Myocyte (in vitro differentiated cells): Measurements from ENCODE around the gene TP73. TPM values are rescaled to one million over a fixed set of nuclear protein-coding genes. Genes with fewer than 3 reads are reported as not detected.

ENCODE experiments used
- DNase-seq: peaks from one replicate; pipeline ENCODE4 v3.0.0-alpha.2; 2012; ENCODE audit warnings: low read depth
- total RNA-seq: library from RNA; depleted of rRNA; stranded (reverse); fragments of >200 nt; gene quantifications from 2 replicates; pipeline ENCODE4 v1.2.3, GENCODE V29; 2014

Gene TP73
- total RNA-seq, 1 donor from 2014 or later: 2.2 TPM

DNA sequence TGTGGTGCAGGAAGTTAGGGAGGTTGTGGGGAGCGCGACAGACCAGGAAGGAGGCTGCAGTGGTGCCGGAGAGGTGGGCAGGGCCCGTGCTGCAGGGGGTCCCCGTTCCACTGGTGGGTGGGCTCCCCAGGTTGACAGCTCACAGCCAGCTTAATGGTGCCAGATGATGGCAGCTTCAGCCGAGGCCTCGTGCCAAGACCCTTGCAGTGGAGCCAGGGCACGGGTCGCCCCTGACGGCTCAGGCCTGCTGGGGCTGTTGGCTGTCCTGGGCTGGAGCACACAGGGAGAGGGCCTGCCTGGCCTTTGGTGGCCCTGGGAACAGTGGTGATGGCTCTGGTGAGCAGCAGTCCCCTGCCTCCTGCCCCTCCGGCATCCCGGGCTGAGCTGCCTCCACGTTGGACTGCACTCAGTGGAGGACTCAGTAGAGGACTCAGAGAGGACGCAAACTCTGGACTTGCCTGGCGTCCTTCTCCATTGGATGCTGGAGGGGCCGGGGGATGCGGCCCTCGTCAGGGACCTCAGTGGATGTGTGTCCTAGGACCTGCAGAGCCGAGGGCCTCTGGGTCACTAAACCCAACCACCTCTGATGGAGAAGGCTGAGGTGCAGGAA lies 53.1 kb downstream of the TP73 start:
- no peak for DNase-seq

DNA sequence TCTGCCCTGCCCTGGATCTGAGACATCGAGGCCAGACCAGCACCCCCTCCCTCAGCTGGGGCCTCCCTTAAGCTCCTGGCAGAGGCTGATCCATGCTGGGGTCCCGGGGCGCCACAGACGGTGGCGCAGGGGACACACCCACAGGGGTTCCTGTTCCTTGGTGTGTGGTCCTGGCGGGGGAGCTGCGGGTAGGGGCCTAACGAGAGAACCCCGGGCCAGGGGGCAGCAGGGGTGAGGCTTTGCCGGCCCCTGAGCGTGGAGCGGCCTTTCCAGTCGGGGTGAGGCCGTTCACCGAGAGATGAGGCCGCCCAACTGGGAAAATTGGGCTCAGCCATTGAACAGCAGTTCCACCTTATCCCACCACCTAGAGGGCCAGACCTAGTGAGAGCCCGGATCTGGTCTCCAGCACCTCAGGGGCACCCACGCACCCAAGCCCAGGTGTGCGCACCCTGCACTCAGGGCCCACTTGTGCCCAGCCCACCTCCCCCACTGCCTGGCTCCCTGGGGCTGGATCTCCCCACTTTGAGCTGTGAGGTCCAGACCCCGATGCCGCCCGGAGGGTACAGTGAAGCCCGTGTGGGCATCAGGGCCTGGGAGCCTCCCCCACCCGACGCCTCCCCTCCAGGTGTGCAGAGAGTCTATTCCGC lies 54.5 kb downstream of the TP73 start:
- no peak for DNase-seq

DNA sequence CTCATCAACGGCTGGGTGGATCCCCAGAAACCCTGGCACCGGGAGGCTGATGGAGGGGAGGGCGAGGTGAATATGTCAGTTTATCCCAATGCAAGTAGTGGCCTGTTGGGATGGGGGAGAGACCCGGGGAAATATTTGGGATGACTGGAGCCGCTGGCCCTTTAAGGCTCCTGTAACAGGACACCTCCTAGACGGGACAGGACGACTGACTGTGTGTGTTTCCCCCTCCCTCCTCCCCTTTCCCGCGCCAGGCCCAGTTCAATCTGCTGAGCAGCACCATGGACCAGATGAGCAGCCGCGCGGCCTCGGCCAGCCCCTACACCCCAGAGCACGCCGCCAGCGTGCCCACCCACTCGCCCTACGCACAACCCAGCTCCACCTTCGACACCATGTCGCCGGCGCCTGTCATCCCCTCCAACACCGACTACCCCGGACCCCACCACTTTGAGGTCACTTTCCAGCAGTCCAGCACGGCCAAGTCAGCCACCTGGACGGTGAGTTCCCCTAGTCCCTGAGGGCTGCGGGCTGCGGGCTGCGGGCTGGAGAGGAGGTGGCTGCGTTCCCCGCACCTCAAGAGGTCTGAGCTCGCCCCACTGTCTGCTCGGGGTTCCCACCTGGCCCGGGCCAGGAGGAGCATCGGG lies 55.1 kb downstream of the TP73 start:
- DNase-seq: no peak

DNA sequence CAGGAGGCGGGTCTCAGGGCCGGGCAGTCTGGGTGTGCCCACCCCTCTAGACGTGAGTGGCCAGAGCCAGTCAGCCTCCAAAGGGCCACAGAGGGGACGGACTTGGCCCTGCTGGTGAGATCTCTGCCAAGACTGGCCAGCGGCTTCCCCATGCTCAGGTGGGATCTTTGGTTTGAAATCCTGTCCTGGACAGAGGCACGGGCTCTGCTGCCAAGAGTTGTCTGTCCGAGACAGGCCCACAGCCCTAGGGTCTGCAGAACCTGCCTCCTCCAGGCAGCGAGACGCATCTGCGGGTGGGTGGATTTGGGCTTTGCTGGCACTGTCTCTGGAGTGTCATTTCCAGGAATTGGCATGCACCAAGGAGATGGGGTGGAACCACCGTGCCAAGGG lies 55.6 kb downstream of the TP73 start:
- DNase-seq: no peak

DNA sequence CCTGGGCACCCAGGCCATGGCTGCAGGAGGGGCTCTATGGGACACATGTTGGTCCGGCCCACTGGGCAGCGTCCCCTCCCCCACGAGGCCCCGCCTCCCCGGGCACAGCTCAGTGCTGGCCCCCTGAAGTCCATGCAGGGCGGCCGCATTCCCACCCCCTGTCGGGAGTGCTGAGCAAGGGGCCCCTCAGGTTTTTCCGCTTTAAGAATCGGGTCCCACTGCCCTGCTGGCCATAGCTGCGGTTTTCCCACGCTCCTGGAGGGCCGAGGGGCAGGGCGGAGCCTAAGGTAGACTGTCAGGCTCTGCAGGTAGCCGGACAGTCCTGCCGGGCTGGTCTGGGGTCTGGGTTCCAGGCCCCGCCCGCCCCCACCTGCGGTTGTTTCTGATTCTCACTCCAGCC lies 56.5 kb downstream of the TP73 start:
- DNase-seq: no peak

DNA sequence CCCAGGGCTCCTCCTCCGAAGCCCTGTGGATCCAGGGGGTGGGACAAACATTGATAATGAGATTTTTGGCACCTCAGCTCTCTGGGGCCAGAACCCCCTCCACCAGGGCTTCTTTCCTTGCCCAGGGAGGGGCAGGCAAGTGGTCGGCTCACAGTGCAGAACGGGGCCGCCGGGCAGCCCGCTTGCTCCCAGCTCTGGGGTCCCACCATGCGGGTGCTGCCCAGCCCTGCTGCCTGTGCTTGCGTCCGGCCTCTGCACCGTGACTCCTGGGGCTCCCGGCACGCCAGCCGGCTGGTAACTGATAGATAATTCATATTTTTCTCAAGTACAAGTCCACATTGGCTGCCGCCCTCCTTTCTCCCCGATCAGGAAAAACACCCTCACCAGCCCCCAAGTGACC lies 57.9 kb downstream of the TP73 start:
- no peak for DNase-seq

DNA sequence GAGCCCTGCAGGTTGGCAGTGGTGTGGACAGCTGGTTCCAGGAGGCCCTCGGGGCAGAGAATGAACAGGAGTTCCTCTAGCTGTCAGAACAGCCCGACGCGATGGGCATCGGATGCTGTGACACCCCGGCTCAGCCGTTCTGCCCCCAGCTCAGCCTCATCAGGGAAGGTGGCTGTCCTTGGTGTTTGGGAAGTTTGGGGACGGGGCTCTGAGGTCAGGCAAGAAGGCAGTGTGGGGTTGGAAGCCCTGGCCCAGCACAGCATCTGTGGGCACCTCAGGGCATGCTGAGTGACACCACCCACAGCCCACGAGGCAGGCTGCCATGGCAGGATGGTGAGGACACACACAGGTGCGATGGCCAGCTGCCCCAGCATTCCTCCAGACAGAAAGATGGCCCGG lies 59.1 kb downstream of the TP73 start:
- DNase-seq: peak; percentile 83

DNA sequence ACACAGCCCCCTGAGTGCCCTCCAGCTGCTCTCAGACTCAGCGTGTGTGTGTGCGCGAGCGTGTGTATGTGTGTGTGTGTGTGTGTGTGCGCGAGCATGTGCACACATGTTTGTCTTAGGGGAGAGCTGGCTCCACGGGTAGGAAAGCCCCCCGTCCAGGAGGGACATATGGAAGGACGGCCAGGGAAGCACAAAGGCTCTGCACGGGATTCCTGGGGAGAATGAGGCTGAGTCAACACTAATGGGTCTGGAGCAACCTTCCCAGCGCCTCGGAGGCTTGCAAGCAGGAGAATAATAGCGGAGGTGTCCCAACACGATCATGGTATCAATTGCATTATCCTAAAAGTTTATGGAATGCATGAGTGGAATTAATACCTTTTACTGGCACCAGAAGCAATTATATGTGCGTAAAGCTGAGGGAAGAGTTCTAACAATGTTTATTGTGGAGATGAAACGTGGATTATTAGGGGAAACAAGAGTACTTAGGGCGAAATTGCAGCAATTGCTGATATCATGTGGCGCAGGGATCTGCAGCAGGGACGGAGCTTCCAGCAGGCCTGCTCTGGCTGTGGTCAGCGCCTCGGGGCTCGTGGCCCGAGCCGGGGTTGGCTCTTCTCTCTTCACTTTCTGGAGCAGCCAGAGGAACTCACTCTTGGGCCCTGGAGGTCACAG lies 59.6 kb downstream of the TP73 start:
- no peak for DNase-seq

DNA sequence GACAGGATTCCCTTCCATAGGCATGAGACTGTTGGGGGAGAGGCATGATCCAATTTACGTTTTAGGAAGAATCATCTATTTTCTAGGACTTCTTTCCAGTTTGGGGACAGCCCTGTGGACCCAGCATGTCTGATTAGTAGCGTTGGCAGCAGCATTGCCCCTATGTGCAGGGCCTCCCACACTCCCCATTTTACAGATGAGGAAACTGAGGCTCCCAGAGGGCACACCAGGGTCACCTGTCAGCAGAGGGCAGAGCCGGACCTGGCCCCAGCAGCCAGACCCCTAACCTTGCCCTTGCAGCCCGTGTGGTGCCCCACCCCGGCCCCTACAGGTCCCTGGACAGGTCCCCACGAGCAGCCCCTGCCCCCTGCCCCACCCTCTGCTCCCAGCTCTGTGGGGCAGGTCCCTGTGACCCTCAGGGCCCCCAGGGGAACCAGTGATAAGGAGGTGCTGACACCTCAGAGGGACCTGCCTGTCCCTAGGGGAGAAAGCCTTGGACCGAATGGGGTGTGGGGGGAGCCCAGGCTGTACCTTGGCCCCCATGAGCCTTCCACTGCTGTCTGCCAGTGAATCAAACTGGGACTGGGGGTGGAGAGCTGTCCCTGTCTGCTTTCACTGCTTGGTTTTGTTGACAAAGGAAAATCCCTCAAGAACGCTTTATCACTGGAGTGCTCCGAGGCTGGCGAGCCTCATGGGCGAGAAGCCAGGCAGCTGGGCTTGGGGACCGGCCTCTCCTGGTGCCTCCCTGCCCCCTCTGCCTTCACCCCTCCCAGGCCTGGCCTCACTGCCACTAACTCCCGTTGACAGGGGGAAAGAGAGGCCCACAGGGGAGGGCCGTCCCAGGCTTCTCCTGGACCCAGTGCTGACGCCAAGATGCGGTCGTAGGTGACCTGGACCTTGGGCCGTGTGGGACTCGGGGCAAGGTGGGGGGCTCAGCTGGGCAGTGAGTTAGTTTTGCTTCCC lies 60.5 kb downstream of the TP73 start:
- DNase-seq: peak; percentile 64

DNA sequence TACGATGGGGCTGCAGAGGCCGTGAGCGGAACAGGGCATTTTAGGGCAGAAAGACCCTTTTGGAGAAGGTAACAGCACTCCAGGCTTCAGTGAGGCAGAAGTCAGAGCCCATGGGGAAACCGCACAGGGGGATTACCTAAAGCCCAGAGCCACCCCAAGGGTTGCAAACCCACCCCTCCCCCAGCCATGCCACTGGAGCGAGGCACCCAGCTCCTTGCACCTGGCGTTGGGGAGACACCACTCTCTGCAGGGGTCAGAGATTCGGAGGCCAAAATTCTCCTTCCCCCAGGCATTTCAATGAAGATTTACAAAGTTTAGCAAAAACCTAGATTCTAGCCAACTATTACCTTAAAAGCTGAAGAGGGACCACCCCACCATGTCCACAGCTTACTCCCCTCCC lies 61.5 kb downstream of the TP73 start:
- DNase-seq: no peak

DNA sequence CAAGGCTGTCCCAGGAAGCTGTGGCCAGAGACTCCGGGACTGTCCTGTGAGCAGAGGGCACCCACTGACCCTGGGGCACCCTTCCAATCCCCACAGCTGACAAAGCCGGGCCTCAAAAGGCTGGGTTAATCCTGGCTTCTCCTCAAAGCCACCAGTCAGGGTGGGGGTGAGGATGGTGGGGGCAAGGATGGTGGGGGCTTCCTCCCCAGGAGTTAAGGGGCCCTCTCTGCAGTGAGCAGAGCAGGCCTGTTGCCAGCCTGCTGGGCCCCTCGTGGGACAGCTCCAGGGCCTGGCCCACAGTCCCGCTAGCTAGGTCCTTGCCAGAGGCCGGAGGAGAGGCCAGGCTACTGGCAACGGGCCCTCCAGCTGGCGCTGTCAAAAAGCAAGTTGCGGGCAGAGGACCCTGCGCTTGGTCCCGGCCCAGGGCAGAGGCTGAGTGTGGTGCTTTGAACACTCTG lies 62.0 kb downstream of the TP73 start:
- DNase-seq: peak; percentile 91

DNA sequence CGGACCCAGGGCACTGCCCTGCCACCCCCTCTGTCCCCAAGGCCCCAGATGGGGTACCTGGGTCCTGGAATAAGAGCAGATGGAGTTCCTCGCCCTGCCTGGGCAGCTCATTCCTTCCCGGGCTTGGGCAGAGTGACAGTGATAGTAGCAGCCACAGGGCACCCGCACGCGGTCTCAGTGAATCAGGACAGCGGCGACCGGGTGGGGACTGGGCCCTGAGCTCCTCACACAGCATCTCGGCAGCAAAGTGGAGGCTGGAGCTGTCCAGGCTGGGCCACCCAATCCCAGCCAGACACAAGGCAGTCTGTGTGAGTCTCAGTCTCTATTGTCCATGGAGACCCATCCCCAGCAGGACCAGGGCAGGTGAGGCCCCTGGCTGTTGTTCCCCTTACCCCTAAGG lies 62.5 kb downstream of the TP73 start:
- peak; percentile 70 for DNase-seq

DNA sequence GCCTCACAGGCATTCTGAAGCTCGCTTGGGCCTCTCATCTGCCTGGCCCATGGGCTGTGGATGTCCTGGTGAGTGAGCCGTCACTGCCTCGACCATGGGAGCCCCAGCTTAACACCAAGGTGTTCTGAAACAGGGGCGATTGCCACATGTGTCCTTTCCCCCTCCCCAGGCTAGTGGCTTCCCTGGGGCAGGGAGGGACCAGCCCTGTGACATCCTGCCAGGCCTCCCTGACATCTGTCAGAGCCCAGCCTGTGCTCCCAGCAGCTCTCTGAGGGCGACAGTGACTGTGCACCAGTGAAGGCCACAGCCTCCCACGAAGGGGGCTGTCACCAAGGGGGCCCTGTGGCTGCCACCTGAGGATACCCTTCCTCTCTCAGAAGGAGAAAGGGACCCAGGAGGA lies 64.0 kb downstream of the TP73 start:
- DNase-seq: no peak

DNA sequence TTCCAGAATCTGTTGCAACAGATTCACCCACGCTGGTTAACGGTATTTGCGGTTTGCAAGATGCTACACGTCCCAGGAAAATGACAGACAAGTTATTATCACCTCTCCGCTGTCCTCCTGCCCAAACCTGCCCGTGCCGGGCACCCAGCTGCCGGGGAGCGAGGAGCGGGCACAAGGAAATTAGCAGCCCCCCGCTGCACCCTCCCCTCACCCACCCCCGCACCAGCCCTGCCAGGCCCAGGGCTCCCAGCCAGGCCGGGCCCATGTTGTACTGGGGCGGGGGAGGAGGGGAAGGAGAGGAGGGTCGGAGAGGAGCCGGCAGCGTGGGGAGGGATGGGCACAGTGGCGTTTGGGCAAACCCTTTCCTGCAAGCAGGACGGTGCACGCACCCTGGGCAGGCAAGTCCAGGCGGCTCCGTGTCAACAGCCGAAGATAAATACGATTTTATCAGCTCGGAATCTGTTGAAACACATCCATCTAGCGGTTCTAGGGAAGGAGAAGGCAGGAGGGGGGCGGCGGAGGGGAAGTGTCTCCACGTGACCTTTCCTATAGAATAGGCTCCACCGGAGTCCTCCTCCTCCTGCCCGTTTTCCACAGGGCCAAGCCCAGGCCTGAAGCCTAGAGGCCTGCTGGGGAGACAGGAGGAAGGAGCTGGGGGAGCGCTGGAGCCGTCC lies 64.9 kb downstream of the TP73 start:
- no peak for DNase-seq

DNA sequence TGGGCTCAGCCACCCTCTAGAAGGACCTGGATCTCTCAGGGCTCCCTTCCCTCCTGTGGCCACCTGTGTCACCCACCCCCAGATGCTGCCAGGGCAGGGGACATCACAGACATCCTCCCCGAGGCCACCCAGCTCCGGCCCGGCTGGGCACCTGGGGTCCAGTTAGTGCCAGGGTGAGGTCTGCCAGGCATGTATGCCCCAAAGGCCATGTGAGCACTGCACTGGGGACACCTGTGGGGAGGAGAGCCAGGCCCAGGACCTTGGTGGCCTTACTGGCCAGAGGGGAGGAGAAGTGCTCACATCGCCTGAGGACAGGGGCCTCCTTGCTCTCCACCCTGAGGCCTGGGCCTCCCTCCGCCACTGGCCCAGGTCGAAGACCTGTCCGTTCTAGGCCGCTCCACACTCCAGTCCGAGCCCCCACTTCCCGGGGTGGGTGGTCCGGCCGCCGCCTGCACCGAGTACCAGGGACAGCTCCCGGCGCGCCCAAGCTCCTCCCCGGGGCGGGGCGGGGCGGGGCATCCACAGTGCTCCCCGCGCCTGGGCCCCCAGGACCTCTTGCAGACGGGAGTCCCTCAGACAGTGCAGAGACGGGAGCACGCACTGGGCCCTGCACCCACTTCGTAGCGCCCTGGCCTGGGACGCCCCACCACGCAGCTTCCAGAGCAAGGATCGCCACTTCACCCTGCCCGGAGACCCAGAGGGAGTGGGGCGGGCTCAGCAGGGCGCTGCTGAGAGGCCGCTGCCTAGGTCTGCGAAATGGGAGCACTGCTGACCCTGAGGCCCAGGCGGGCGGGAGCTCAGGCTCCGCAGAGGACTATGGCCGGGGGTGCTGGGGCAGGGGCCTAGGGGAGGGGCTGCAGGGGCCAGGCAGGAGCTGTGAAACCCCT lies 65.6 kb downstream of the TP73 start:
- no peak for DNase-seq

DNA sequence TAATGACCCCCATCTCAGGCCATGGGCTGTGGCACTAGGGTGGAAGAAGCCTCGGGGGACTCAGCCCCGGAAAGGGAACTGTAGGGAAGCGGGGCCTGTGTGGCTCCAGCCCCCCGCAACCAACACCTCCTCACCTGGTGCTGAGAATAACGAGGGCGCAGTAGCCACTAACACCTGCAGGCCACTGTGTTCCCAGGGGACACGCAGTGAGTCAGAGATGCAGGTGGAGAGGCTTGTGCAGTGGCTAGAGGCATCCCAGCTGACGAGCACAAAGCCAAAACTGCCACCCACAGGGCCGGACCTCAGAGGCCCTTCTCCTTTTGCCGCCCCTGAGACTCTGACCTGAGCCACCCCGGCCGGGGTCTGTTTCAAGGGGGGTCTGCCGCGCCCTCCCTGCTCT lies 66.4 kb downstream of the TP73 start:
- no peak for DNase-seq

DNA sequence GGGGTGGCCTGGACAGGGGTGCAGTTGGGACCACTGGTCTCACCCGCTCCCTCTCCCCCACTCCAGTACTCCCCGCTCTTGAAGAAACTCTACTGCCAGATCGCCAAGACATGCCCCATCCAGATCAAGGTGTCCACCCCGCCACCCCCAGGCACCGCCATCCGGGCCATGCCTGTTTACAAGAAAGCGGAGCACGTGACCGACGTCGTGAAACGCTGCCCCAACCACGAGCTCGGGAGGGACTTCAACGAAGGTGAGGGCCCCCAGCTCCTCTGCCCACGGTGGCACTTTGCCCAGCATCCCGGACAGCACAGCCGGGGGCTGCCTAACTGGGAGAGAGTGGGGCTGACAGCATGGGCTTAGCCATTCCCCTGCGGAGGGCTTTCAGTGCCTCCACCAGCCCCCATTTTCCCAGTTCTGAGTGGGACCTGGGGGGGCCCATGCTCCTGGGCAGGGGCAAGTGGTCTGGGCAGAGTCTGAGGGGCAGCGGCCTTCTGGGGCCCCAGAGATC lies 69.7 kb downstream of the TP73 start:
- no peak for DNase-seq

DNA sequence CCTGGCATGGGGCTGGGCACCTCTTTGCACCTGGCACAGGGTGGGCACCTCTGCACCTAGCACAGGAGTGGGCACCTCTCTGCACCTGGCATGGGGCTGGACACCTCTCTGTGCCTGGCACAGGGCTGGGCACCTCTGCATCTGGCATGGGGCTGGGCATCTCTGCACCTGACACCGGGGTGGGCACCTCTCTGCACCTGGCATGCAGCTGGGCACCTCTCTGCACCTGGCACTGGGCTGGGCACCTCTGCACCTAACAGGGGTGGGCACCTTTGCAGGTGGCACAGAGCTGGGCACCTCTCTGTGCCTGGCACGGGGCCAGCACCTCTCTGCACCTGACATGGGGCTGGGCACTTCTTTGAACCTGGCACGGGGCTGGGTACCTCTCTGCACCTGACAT lies 70.5 kb downstream of the TP73 start:
- no peak for DNase-seq

DNA sequence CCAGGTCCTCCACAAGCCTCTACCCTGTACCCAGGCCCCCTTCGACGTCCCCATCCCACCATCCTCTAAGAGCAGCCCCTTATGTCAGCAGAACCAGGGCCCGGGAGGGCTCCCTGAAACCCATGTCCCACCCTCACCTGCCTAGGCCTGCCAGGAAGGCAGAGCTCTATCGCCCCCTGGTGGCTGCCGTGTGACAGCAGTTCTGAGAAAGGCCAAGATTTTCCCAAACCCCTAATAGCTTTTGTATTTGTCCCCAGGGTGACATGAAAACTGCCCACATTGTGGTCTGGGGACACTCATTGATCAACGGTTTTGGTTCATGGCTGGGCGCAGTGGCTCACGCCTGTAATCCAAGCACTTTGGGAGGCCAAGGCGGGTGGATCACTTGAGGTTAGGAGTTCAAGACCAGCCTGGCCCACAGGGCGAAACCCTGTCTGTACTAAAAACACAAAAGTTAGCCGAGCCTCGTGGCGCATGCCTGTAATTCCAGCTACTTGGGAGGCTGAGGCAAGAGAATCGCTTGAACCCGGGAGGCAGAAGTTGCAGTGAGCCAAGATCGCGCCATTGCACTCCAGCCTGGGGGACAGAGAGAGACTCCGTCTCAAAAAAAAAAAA lies 72.2 kb downstream of the TP73 start:
- peak; percentile 72 for DNase-seq
